Activated CD4-positive, alpha-beta T cell treated with anti-CD3 and anti-CD28 coated beads, Interleukin-2, amount 50 U/mL, for 24 hours (primary cell): ENCODE results near the gene ROBO1.
"Not testable (repeated sequence)": the region's sequence is repeated elsewhere in the genome, so short reads cannot be mapped to it uniquely, and the experiment has no call there.

Source experiments
- DNase-seq, 2 donors: peaks; one replicate each; pipeline ENCODE4 v3.0.0-alpha.2; 2020; ENCODE audit warnings: low read depth in 1 of 2, low spot score in 1 of 2

ROBO1 gene

GRCh38 chr3:79558943-79559342 lies 208.9 kb downstream of the ROBO1 start:
- DNase-seq: no peak

DNA sequence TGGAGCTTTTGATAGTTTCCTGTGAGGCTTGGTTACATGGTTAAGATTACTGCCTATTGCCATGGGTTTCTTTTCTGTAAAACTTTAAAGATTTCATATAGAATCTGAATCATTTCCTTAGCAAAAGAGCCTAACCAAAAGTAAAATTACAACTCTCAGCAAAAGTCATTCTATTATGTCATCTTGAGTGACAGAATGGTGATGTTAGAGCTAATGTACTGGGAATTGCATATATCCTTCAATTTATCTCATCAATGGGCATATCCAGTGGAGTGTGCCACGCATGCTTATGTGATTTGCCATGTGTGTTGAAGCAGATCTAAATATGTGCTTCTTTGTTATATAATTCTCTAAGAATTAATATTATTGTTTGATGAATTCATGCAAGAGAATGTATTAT lies 212.1 kb downstream of the ROBO1 start:
- no peak for DNase-seq

GRCh38 chr3:79551997-79552396 lies 215.8 kb downstream of the ROBO1 start:
- DNase-seq: no peak

GRCh38 chr3:79551321-79551892 lies 216.4 kb downstream of the ROBO1 start:
- no peak for DNase-seq

DNA sequence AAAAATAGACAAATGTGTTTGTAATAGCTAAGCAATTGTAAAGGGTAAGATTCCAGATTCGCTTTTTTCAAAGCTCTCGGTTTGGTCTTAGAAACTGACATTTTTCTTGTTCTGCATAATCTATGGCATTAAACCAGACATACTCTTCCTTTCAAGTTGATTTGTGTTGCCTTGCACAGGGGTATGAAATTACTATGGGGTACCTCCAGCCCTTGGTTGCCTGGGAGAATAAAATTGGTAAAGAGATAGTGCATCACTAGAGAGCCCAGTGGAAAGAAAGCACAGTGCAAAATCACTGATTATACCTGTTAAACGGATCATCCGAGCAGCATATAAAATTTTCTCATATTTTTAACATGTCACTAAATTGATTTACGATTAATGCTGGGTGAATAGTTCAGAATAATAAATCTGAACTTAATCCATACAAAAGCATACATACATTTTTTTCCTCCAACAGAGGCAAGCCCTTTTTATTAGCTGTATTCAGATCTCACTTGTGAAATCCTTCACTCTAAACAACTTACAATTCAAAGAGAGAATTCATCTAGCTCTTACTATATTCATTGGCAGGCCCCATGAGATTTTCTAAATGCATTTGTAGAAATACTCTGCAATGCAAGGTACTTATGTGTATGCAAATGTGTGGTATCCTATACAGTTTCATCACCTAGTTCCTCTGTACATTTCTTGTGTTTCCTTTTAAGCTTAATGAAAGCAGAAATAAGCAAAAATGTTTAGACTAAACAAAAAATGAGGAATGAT lies 224.4 kb downstream of the ROBO1 start:
- no peak for DNase-seq

- no peak for DNase-seq
Observed at GRCh38 chr3:79534727-79535126, 233.1 kb downstream of the ROBO1 start.

GRCh38 chr3:79531566-79532295 lies 236.1 kb downstream of the ROBO1 start:
- DNase-seq: no peak

GRCh38 chr3:79521221-79521848 lies 246.5 kb downstream of the ROBO1 start:
- no peak for DNase-seq

DNA sequence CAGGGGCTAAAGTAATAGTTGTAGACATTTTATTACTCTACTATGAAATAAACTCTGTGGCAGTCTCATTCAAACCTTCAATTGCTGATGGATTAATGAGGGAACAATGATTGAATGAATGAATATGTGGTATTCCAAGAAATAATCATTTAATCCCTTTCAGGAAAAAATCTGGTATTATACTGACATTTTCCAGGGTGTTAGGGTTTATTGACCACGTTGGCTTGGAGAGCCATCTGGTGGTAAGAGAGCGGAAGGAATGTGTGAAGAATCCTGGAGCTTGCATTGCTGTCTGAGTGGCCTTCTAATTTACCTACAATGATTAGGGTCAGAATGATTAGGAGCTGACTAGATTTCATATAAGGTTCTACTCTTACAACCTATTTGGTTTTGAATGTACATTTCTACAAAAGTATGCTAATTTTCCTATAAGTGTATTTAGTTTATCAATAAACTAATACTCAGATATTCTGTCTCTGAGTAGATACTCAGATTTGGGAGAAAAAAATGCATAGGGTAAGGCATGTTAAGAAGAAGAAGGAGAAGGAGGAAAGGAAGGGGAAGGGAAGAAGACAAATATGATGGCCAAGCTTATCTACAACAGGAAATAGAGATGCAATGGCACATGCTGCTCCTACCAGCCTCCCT lies 249.9 kb downstream of the ROBO1 start:
- no peak for DNase-seq

GRCh38 chr3:79516795-79517194 lies 251.0 kb downstream of the ROBO1 start:
- DNase-seq: no peak

DNA sequence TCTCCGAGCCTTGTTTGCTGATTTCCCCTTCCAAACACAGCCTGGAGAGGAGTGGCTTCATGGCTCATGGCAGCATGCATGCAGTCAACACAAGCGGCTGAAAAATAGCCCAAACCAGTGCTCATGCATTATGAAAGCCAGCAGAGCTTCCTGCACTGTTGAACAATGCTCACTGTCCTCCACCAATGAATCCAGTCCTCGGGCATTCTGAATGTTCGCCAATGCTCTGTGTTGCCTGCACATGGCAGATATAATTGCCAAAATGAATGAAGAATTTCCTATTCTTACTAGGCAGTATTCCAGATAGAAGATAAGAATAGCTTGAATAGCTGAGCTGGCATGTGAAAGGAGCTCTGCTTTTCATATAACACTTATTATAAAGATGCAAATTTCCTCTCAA lies 252.7 kb downstream of the ROBO1 start:
- no peak for DNase-seq

- no peak for DNase-seq
Observed at GRCh38 chr3:79514069-79514468, 253.7 kb downstream of the ROBO1 start.

DNA sequence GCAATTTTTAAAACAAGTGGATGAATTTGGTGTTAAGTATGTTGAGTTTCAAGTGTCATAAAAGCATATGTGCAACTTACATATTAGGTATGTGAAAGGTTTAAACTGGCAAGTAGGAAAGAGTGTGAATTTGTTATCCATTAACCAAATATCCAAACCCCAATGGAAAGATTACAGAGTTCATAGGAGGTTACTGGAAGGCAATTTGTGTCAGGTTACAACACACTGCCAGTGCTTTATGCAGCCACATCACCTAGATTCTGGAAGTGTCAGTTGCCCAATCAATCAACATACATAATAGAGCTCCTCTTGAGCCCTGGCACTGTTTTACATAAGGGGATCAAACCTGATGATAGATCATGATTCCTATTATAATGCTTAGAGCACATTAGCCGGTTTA lies 261.0 kb downstream of the ROBO1 start:
- no peak for DNase-seq

- DNase-seq: not testable (repeated sequence)
Observed at GRCh38 chr3:79502216-79502681, 265.5 kb downstream of the ROBO1 start.

GRCh38 chr3:79497447-79498111 lies 270.2 kb downstream of the ROBO1 start:
- DNase-seq: no peak

- DNase-seq: no peak
Observed at GRCh38 chr3:79491029-79491641, 276.7 kb downstream of the ROBO1 start.

DNA sequence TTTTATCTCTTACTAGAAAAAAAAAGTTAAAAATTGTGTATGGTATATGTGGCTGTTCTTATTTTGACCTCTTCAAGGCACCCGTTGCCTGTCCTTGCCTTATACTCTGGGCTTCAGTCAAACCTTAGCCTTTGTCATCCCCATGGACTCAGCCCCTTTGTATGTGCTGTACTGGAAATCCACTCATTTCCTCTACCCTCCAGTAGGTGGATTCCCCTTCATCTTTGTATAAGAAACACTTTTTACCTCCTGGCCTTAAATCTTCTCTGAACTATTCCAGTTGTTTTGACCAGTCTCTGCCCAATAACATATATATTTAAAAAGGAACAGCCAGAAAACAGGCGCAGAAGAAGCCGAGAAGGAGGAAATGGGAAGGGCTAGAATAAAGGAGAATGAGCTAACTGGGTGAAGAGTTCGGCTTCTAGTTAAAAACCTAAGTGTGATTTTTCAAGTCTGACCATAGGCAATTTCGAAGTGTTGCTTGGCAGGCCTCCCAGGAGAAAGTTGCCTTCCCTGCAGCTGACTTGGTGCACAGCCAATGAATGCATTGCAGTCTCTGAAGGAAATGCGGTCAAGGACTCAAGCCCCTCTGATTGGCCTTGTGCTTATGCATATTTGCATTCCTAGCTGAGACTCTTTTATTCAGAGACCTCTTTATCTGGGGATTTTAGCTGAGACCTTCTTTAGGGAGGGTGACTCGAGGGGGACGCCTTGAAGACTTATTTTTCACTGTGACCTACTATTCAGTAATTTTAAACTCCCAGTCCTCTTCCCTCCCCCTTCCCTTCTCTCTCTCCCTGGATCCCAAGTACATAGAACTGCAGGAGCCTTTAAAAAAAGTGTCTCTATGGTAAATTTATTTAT lies 277.4 kb downstream of the ROBO1 start:
- no peak for DNase-seq

DNA sequence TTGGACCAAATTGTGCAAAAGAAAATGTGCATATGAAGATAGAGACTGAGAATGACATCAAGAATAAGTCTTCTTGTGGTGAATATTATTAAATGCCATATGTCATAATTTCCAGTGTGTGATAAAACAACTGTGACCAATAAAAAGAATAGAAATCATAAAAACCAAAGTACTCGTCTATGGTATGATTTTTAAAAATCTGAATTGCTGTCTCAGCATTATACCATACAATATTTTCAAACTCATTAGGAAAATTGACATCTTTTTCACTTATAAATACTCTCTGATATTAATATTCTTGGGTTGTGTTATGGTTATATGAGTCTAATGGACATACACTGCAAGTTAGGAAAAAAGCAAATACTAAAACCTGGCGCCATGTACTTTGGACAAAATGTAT lies 279.4 kb downstream of the ROBO1 start:
- DNase-seq: no peak

DNA sequence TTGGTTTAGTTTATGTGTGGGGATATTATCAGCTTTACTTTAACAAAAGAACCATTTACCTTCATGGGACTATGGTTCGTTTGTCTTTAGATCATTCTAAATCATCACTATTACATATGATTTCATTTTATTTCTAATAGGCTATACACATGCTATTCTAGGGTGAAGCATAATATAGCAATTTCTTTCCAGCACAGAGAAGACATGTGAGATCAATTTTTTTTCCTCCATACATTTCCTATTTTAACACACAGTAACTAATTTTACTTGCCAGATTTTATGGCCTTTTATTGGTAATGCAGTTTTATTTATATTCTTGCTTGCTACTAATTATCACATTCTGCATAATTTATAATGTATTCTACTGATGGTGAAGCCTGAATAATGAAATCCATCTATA lies 287.1 kb downstream of the ROBO1 start:
- DNase-seq: no peak
